HL-60/S4 (cell line): ENCODE data around the gene FGGY.

Source experiments
- in situ Hi-C: fragments of 300-500 bp; cut with MboI; formaldehyde crosslinking; loops from 2 replicates; pipeline ENCODE4 v1.14.3; 2022; ENCODE audit warnings: low sequenced_read_pairs

Gene FGGY

DNA sequence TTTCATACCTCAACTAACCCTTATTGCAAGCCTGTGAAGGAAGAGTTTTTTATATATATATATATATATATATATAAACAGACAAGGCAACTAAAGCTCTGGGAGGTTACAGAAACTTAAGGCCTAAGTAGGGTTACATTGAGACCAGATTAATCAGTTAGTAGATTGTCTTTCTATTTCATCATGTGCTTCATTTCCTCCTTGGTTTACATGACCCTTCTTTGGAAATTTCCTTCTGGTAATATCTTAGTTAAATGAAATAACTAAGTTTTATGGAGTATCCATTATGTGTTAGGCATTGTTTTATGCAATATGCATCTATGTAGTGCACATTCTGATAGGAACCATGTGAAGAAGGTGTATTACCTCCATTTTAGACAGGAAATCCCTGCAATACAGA, 112.7 kb downstream of the FGGY start:
- in situ Hi-C loops: no loop called here

DNA sequence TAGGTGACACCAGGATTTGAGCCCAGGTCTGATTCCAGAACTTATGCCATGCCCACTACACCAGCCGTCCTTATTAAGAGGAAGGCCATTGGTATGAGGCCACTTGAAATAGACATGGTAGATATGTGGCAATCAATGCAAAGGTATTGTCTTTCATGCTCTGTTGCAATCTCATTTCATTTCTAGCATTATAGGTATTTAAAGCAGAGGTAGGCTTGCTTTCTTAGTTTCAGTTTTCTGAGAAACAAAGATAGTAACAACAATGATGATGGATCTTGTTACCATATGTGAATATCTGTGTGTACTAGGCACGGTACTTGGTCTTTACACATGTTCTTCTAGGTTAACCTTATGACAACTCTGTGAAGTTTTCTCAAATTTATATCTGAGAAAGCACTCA, 113.1 kb downstream of the FGGY start:
- in situ Hi-C loops: no loop called here

DNA sequence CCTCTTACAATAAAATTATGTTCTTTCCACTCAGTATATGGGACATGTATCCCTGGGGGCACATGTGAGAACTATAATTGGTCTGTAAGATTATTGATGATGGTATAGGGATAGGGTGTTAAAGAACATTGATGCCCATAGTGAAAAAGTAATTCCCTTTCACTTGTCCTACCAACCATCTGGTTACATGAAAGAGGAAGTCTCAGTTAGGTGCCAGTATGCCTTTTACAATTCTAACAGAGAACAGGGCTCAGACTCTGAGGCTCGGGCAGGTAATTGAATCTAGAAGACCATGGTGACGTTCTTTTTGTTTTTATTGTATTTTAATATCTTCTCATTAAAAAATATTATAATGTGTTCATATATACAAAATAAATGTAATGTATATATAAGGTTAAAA, 113.6 kb downstream of the FGGY start:
- in situ Hi-C loops: no loop called here

DNA sequence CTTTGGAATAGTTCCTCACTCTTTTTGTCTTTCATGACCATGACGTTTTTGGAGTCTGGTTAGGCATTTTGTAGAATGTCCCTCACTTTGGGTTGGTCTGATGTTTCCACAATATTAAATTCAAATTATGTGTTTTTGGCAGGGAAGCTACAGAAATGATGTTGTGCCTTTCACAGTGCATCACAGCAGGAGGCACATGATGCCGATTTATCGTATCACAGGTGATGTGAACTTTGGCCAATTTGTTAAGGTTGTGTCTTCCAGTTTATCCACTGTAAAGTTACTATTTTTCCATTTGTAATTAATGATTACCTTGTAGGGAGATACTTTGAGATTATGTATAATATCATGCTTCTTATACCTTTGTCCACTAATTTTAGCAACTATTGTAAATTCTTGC, 114.3 kb downstream of the FGGY start:
- in situ Hi-C loops: no loop called here

DNA sequence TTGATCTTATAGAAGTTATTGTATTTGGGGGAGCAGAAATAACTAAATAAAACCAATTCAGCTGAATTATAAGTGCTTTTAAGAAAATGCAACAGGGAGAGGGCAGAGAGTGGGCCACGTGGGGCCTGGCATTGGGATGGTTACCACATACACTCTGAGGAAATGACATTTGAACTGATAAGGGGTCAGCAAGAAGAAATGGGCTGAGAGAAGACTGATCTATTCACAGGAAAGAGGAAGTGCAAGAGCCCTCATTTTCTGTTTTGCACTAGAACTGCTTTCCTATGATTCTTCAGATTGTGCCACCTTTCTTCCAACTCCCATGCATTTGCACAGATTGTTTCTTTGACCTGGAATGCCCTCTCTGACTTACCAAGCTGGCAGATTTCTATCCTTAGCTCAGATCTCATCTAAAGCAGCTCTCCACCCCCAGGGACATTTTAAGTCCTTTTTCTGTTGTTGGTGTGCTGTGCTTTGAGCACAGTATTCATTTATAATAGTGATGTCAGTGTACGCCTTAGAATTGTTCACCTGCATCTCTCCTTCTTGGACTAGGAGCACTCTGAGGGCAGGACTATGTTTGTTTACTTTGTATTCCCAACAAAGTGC, 115.9 kb downstream of the FGGY start:
- in situ Hi-C loops: no loop called here

DNA sequence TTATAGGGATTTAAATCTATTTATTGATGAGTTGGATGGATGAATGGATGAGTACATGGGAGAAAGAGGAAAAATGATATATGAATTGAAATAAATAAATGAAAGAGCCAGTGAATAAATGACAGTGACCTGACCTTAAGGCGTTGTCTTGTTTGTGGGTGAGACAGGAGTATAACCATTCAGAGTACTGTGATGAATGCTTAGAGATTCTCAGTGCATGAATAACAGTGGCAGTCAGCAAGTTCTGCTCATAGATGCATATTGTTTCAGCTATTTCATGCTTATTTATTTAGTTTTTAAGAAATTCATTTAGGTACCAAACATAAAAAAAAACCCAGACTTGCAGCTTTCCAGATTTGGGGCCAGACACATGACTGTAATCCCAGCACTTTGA, 116.4 kb downstream of the FGGY start:
- in situ Hi-C loops: no loop called here

DNA sequence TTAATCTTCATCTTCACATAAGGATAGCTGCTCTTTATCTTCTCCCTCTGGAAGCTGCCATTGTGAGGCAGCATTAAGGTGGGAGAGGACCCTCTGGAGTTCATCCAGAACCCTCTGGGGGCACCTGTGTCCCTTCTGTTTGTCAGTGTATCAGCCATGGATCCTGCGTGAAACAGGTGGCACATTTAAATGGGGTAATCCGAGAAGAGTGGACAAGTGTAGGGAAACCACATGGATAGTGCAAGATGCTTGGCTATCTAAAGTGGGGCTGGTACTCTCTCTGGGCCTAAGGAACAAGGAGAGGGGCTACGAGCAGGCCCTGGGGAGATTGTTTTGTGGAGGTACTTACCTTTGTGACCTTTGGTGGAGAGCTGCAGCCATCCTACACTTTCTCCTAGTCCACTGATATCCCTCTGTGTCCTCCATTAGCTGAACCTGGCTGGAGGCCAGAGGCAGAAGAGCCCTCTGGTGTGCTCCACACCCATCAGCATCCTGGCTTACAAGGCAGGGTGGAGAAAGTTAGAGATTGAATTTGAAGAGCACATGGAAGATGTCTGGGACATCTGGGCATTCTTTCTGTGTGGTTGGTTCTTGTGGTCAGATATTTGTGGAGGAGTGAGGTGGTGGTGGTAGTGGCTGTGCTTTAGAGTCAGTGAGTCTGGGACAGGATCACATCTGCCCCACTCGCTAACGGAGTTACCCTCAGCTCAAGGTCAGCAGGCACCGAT, 117.7 kb downstream of the FGGY start:
- in situ Hi-C loops: no loop called here

DNA sequence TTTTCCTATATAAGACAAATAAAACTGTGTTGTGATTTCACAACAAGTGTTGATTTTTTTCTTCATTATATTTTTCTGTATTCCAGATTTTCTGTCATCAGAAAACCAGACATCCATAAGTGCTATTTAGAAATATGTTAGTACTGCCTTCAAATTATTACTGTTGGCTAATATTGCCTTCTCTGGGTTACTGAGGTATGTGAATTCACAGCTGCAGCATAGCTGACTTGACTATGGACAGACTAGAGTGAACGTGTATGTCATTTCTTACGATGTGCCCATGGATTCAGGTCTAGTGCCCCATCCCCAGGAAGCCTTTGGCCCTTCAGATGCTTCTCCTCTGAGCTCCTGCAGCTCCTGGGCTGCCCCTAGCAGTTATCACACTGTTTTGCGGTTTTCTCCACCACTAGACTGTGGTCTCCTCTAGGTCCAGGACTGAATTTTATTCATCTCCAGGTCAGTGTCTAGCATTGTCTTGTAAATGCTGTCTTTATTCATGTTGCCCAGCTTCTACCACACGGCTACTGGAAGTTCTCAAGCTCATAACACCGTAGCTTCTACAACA, 118.5 kb downstream of the FGGY start:
- in situ Hi-C loops: no loop called here

DNA sequence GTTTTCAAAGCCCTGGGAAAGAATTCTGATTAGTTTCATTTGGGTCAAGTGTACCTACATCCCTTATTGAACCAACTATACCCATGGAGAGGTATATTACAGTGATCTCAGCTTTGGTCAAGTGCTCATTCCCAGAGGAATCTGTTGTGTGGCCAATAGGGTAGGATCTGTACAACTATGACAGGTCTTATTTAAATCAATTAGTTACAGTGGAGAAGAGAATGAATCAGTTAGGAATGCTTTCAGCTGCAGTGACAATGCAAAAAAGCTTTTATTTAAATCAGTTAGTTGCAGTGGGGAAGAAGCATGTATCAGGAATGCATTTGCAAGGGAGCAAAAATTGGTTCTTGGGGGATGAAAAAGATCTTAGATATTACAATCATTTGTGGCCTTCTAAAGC, 119.0 kb downstream of the FGGY start:
- in situ Hi-C loops: no loop called here

DNA sequence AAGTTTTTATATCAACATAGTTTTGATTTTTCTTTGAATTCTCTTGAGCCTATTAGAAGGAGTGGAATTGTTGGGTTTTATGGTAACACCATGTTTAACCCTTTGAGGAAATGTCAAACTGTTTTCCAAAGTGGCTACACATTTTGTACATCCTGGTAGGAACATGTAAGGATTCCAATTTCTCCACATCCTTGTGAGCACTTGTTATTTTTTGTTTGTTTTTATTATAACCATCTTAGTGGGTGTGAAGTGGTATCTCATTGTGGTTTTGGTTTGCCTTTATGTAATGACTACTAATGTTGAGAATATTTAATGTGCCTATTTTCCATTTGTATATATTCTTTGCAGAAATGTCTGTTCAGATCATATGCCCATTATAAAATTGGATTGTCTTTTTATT, 120.5 kb downstream of the FGGY start:
- in situ Hi-C loops: no loop called here

DNA sequence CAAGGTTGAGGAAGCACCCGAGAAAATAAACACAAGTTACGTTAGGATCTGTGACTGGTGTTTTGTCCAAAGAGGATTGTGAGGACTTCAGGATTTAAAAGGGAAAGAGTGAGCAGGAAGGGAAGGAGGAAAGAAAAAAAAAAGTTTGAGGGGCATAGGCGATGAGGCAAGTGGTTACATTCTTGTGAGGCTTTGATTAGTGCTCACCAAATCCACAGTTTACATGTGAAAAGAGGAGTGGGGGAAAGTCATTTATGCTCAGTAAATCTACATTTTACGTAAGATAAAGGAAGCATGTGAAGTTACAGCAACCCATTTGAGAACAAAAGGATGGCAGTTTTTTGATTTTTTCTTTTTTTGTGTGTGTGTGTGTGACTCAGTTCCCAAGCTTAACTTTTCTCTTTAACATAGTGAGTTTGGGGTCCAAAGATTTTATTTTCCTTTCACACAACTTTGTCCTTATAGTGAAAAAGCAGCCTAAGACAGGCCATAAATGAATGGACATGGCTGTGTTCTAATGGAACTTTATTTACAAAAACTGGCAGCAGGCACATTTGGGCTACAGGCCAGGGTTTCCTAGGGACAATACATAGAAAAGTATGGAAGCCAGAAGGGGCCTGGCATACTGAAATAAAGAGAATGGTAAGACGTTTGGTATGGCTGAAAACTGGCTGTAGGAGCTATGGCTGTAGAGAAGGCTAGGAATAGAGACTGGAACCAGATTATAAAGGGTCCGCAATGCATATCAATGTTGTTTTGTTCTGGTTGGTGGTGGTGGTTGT, 121.7 kb downstream of the FGGY start:
- in situ Hi-C loops: no loop called here

DNA sequence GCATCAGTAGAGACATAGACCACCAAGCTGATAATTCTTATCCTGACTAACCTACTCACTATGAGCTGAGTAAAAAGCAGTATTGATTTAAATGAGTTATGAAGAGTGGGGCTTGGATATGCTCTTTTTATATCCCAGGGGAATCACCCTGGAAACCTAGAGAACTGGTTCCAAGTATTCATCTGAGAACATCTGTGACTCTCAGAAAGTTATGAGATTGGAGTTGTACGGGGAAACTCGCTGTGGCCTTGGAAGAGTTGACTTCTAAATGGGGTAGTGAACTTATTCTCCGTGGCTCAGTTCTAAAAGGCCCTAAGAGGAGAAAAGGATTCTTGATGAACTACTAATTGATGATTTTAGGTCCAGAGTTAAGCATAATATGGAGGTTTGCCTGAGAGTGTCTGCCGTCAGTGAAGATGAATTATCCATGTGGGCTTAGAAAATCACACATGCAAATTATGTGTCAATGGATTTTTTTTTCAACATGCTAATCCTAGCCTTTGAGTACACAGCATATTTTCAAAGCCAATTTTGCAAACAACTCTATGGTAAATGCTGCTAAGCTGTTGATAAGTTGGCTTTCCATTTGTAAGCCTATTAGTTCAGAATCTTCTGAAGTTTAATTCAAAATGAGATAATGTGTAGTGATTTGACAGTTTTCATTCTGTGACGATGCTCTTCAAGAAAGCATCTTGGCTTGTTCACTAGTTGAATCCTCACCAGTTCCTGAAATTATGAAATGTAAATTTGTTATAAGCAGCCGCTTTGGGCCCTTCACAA, 122.7 kb downstream of the FGGY start:
- in situ Hi-C loops: no loop called here

DNA sequence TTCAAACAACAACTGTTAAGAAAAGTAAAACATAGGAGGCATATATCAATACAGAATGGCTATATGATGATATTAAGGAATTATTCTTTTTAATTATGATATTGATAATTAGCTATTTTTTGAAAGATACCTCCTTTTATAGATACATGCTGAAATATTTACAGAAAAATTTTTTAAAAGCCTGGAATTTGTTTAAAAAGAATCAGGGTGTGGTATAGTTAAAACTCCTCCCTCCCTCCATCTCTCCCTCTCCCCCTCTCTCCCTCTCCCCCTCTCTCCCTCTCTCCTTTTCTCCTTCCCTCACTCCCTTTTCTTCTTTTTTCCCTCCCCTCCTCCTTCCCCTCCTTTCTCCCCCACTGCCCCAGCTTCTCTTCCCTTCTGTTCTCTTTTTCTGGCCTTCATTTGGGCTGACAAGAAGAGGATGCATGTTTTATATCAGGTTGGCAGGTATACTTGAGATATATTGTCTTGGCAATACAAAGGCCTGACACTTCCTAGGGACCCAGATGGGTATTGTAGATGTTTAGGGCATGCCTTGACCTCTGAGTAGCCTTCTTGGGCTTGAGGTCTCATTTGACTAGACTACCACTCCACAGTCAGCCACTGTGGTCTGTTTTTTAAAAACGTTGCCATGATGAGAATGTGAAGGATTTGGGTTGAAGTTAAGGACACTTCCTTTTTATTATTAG, 124.5 kb downstream of the FGGY start:
- in situ Hi-C loops: no loop called here

DNA sequence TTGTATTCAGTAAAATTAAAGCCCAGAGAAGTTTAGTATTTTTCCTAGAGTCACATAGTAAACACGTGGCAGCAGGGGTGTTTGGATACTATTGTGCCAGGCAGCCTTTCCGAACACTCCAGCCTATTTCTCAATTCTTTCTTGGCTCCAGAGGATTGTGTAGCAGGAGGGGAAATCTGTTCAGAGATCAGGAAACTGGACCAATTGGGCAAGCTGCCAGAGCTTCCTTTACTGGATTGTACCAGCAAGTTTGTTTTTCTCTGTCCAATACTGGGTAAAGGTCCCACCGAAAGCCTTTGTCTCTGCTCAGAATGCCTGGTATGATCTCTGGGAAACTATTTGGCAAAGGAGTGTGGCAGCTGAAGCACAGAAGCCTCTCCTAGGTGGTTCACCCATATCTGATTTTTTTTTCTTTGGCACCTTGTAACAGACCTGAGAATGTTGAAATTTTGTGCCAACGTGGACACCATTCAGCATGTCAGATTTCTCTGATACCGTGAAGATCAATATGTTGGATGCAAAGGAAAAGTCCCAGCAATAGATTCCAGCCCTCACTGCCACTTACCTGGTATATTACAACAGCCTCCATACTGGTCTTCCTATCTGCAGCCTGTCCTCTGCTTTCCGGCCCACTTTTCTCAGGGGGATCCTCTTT, 126.2 kb downstream of the FGGY start:
- in situ Hi-C loops: no loop called here

DNA sequence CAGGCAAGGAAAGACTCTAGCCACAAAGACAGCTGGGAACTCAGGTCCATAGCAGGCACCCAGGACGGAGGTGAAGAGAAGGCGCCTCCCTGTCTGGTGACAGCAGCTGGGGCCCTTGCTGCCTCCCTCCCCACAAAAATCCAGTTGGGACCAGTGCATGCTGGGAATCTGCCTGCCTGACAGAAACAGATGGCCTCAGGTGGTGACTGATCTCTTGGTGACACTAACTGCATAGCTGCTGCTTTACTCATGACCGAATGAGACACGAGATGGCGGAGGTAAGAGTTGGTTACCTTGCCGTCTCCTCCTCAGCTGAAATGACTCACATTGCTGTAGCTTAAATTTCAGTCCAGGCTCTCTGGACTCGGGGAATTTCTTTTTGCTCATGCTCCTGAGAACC, 130.3 kb downstream of the FGGY start:
- in situ Hi-C loops: no loop called here

DNA sequence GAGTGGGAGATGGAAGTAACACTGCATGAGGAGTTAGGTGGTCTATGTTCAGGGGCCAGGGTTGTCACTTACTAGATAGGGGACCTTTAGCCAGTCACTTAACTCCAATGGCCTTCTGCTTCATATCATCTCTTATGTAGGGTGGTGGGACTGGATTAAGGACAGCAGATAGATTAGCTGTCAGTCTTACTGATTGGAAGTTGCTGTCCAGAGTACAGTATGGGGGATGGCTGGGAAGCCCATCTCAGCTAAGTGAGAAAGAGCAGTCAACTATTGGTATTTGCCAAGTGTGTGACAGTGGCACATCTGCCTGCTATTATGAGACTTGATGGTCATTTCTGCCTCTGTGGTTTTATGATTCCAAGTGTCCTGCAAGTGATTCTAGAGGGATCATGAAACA, 130.9 kb downstream of the FGGY start:
- in situ Hi-C loops: no loop called here

DNA sequence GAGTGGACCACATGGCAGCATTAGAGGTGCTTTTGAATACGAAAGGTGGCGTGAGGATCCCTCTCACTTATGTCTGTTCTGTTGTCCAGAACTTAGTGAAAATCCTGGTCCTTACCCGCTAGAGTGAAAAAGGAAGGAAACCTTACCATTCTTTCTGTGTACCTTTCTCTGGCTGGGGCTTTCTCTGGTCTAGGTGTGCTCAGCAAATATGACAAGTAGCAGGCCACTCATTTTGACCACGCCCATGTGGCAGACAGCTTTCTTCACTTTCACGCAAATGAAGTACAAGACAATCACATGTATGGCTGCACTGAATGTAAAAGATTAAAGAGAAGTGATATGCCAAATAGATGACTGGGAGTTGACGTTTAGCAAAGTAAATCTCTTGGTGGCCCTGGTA, 131.9 kb downstream of the FGGY start:
- in situ Hi-C loops: no loop called here

DNA sequence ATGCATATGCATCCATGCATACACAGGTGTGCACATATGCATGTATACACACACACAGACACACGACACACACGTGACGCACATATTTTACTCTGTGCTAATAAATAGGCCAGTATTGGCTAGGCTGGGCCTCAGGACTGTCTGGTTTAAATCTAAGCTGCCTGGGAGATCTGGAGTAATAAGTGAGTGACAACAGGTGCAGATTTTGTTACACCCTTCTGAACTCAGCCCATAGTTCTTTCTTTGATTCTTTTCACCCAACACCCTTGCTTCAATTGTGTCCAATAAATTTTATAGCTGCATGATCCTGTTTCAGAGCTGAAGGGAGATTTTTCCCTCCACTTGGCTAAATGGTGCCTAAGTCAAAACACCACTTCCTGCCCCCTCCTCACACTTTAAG, 132.8 kb downstream of the FGGY start:
- in situ Hi-C loops: no loop called here

DNA sequence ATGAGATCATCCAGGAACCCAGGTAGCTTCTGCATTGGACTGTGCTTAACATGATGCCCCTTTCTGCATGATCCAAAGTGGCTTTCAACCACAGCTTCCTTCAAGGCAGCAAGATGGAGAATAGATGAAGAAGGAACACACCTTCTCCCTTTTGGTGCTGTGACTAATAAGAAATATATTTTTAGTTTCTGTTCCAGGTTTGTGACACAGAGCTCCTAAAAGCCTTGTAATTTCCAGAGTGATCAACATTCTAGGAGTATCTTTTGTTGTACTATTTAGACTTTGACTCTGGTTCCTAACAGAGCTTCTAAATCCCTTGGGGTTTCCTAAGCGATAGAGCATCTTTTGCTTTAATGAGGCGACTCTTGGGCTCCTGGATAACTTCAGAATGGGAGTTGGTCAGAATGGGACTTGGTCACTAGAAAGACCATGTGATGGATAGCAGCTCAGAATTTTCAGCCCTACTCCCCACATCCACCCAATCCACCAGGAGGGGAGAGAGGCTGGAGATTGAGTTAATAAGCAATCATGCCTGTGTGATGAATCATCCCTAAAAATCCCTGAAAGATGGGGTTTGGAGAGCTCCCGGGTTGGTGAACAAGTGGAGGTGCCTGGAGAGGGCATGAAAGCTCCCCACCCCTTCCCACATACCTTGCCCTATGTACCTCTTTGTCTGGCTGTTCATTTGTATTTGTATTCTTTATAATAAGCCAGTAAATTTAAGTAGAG, 134.8 kb downstream of the FGGY start:
- in situ Hi-C loops: no loop called here
